ENCODE results near the gene LCE3C. TPM values are rescaled to one million over a fixed set of nuclear protein-coding genes. Genes with fewer than 3 reads are reported as not detected.

The LCE3C gene, protein sequence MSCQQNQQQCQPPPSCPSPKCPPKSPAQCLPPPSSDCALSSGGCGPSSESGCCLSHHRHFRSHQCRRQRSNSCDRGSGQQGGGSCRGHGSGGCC
- not detected in 2 replicates for total RNA-seq (2014; rRNA removed; shearing (Covaris generic))
- not detected in 2 replicates for polyA plus RNA-seq (2016; fragmentation: Nextera tagmentation; extraction: Ambion mirVana)
- long read RNA-seq, result 0 reads

DNA sequence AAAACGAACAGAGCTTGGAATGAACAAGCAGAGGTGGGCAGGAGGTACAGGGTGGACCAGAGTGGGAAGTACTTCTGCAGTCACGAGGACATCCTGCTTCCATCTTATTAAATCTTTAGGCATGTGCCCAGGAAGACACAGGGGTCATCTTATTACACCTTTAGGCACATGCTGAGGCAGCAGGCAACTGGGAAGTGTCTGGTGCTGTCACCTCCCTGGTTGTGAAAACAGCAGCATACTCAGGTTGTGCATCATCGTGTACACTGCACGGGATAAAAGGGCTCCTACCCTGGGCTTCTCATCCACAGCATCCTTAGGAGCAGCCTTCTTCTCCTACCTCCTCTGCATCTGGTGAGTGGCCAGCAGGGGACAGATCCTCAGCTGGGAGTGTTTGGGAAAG lies at the start of gene LCE3C:
Gene LCE3C, plus strand, starts transcription at position 301 of the 400 bp plus-strand sequence. CDS start 498 bp downstream, outside the sequence.
- Histone ChIP-seq H4K20me1 (replicated peaks; ENCODE audit: insufficient read depth) (no peaks in the 10 kb centered on the region), H3F3A (replicated peaks; ENCODE audit: low read depth) (no peaks in the 10 kb centered on the region), H3K27me3 (ENCODE audit: insufficient read depth) (no peaks in the 10 kb centered on the region), H3K4me1 (ENCODE audit: insufficient read depth) (no peaks in the 10 kb centered on the region), H3K79me2 (replicated peaks; ENCODE audit: insufficient read depth) (no peaks in the 10 kb centered on the region), H3K9me2 (ENCODE audit: insufficient read depth) (no peaks in the 10 kb centered on the region), H3K4me3 (no peak within 1 kb of the TSS), H2AFZ (no peak within 1 kb of the TSS), H3K36me3 (ENCODE audit: insufficient read depth) (no peaks in the 10 kb centered on the region), H3K4me2 (no peak within 1 kb of the TSS), H3K27ac (ENCODE audit: low read depth) (no peak within 1 kb of the TSS)
- Mint-ChIP-seq H3K9me3 (no peaks in the 10 kb centered on the region), H3K27me3 (ENCODE audit: insufficient read depth, low read depth, poor library complexity) (no peaks in the 10 kb centered on the region), H3K36me3 (ENCODE audit: low read depth) (no peaks in the 10 kb centered on the region), H3K4me3 (no peak within 1 kb of the TSS), H3K27ac (no peak within 1 kb of the TSS), H3K4me1 (no peaks in the 10 kb centered on the region)
- TF ChIP-seq, protein P1, sequence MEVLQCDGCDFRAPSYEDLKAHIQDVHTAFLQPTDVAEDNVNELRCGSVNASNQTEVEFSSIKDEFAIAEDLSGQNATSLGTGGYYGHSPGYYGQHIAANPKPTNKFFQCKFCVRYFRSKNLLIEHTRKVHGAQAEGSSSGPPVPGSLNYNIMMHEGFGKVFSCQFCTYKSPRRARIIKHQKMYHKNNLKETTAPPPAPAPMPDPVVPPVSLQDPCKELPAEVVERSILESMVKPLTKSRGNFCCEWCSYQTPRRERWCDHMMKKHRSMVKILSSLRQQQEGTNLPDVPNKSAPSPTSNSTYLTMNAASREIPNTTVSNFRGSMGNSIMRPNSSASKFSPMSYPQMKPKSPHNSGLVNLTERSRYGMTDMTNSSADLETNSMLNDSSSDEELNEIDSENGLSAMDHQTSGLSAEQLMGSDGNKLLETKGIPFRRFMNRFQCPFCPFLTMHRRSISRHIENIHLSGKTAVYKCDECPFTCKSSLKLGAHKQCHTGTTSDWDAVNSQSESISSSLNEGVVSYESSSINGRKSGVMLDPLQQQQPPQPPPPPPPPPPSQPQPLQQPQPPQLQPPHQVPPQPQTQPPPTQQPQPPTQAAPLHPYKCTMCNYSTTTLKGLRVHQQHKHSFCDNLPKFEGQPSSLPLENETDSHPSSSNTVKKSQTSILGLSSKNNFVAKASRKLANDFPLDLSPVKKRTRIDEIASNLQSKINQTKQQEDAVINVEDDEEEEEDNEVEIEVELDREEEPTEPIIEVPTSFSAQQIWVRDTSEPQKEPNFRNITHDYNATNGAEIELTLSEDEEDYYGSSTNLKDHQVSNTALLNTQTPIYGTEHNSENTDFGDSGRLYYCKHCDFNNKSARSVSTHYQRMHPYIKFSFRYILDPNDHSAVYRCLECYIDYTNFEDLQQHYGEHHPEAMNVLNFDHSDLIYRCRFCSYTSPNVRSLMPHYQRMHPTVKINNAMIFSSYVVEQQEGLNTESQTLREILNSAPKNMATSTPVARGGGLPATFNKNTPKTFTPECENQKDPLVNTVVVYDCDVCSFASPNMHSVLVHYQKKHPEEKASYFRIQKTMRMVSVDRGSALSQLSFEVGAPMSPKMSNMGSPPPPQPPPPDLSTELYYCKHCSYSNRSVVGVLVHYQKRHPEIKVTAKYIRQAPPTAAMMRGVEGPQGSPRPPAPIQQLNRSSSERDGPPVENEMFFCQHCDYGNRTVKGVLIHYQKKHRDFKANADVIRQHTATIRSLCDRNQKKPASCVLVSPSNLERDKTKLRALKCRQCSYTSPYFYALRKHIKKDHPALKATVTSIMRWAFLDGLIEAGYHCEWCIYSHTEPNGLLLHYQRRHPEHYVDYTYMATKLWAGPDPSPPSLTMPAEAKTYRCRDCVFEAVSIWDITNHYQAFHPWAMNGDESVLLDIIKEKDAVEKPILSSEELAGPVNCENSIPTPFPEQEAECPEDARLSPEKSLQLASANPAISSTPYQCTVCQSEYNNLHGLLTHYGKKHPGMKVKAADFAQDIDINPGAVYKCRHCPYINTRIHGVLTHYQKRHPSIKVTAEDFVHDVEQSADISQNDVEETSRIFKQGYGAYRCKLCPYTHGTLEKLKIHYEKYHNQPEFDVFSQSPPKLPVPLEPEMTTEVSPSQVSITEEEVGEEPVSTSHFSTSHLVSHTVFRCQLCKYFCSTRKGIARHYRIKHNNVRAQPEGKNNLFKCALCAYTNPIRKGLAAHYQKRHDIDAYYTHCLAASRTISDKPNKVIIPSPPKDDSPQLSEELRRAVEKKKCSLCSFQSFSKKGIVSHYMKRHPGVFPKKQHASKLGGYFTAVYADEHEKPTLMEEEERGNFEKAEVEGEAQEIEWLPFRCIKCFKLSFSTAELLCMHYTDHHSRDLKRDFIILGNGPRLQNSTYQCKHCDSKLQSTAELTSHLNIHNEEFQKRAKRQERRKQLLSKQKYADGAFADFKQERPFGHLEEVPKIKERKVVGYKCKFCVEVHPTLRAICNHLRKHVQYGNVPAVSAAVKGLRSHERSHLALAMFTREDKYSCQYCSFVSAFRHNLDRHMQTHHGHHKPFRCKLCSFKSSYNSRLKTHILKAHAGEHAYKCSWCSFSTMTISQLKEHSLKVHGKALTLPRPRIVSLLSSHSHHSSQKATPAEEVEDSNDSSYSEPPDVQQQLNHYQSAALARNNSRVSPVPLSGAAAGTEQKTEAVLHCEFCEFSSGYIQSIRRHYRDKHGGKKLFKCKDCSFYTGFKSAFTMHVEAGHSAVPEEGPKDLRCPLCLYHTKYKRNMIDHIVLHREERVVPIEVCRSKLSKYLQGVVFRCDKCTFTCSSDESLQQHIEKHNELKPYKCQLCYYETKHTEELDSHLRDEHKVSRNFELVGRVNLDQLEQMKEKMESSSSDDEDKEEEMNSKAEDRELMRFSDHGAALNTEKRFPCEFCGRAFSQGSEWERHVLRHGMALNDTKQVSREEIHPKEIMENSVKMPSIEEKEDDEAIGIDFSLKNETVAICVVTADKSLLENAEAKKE (CRISPR knock-in tag; IDR thresholded peaks at IDR 0.05), result no peak
- TF ChIP-seq CREB1 (CRISPR knock-in tag; IDR thresholded peaks at IDR 0.05; ENCODE audit: low read depth) (no peak), EZH2phosphoT487 (IDR thresholded peaks at IDR 0.05; ENCODE audit: unreplicated experiment) (no peak), NANOG (IDR thresholded peaks at IDR 0.05; ENCODE audit: borderline replicate concordance) (no peak), EZH2 (IDR thresholded peaks at IDR 0.05; ENCODE audit: low read depth, unreplicated experiment) (no peak), POLR2AphosphoS5 (IDR thresholded peaks at IDR 0.05; ENCODE audit: low read depth) (no peak), STAT1 (IDR thresholded peaks at IDR 0.05; ENCODE audit: unreplicated experiment) (no peak), ZNF114 (CRISPR knock-in tag; IDR thresholded peaks at IDR 0.05) (no peak), JUNB (IDR thresholded peaks at IDR 0.05; ENCODE audit: unreplicated experiment) (no peak), ZNF331 (CRISPR knock-in tag; IDR thresholded peaks at IDR 0.05; ENCODE audit: low read depth) (no peak)
- TF ChIP-seq, protein P2, sequence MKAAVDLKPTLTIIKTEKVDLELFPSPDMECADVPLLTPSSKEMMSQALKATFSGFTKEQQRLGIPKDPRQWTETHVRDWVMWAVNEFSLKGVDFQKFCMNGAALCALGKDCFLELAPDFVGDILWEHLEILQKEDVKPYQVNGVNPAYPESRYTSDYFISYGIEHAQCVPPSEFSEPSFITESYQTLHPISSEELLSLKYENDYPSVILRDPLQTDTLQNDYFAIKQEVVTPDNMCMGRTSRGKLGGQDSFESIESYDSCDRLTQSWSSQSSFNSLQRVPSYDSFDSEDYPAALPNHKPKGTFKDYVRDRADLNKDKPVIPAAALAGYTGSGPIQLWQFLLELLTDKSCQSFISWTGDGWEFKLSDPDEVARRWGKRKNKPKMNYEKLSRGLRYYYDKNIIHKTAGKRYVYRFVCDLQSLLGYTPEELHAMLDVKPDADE (IDR thresholded peaks at IDR 0.05), result no peak
- TF ChIP-seq, protein P3, sequence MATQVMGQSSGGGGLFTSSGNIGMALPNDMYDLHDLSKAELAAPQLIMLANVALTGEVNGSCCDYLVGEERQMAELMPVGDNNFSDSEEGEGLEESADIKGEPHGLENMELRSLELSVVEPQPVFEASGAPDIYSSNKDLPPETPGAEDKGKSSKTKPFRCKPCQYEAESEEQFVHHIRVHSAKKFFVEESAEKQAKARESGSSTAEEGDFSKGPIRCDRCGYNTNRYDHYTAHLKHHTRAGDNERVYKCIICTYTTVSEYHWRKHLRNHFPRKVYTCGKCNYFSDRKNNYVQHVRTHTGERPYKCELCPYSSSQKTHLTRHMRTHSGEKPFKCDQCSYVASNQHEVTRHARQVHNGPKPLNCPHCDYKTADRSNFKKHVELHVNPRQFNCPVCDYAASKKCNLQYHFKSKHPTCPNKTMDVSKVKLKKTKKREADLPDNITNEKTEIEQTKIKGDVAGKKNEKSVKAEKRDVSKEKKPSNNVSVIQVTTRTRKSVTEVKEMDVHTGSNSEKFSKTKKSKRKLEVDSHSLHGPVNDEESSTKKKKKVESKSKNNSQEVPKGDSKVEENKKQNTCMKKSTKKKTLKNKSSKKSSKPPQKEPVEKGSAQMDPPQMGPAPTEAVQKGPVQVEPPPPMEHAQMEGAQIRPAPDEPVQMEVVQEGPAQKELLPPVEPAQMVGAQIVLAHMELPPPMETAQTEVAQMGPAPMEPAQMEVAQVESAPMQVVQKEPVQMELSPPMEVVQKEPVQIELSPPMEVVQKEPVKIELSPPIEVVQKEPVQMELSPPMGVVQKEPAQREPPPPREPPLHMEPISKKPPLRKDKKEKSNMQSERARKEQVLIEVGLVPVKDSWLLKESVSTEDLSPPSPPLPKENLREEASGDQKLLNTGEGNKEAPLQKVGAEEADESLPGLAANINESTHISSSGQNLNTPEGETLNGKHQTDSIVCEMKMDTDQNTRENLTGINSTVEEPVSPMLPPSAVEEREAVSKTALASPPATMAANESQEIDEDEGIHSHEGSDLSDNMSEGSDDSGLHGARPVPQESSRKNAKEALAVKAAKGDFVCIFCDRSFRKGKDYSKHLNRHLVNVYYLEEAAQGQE (IDR thresholded peaks at IDR 0.05; ENCODE audit: unreplicated experiment), result no peak
- TF ChIP-seq, protein P4, sequence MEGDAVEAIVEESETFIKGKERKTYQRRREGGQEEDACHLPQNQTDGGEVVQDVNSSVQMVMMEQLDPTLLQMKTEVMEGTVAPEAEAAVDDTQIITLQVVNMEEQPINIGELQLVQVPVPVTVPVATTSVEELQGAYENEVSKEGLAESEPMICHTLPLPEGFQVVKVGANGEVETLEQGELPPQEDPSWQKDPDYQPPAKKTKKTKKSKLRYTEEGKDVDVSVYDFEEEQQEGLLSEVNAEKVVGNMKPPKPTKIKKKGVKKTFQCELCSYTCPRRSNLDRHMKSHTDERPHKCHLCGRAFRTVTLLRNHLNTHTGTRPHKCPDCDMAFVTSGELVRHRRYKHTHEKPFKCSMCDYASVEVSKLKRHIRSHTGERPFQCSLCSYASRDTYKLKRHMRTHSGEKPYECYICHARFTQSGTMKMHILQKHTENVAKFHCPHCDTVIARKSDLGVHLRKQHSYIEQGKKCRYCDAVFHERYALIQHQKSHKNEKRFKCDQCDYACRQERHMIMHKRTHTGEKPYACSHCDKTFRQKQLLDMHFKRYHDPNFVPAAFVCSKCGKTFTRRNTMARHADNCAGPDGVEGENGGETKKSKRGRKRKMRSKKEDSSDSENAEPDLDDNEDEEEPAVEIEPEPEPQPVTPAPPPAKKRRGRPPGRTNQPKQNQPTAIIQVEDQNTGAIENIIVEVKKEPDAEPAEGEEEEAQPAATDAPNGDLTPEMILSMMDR (conservative IDR thresholded peaks at IDR 0.05; ENCODE audit: low read depth in 2 of 2), result no peak
- no peak for ATAC-seq
- DNase-seq (ENCODE audit: low spot score), result no peak

Data from GM23338 (cell line).